Right lobe of liver (tissue), 6 donors: ENCODE results near the gene COL28A1. TPM values are rescaled to one million over a fixed set of nuclear protein-coding genes. Genes with fewer than 3 reads are reported as not detected.
A peak's percentile ranks its signal among the peaks of the same experiment; 100 is the strongest.

Experiments
- ATAC-seq, 4 donors: fragments of 200-7000 bp; cut with Tn5 transposase; one replicate each; pipeline ENCODE4 v1.9.1; 2020; ENCODE audit warnings: mild to moderate bottlenecking in 4 of 4, moderate library complexity in 4 of 4
- DNase-seq, 3 donors: peaks; one replicate each; pipeline ENCODE4 v3.0.0-alpha.2; 2020
- H3K27ac ChIP-seq, 3 donors: fragments of 200-600 bp; one replicate each; pipeline ENCODE4 v1.8.0; 2022
- H3K27me3 ChIP-seq, 2 donors: fragments of 200-600 bp; one replicate each; pipeline ENCODE4 v1.8.0; 2022
- H3K36me3 ChIP-seq, 4 donors: fragments of 200-600 bp; sonication (generic) in 1 of 4; one replicate each; pipeline versions ENCODE4 v1.5.1 to v1.8.0; 2017 to 2022; ENCODE audit warnings: control low read depth in 1 of 4
- H3K4me1 ChIP-seq, 4 donors: fragments of 200-600 bp; sonication (generic) in 1 of 4; one replicate each; pipeline versions ENCODE4 v1.5.1 to v1.8.0; 2017 to 2022; ENCODE audit warnings: control low read depth in 1 of 4
- H3K4me3 ChIP-seq, 3 donors: fragments of 200-600 bp; one replicate each; pipeline ENCODE4 v1.8.0; 2022
- H3K9me3 ChIP-seq, 4 donors: fragments of 200-600 bp; sonication (generic) in 1 of 4; one replicate each; pipeline versions ENCODE4 v1.5.1 to v1.8.0; 2017 to 2022; ENCODE audit warnings: control low read depth in 1 of 4
- POLR2A ChIP-seq: fragments of 450-650 bp; IDR thresholded peaks from one replicate; pipeline ENCODE4 v1.6.1; 2017; ENCODE audit warnings: antibody characterized with exemption, mild to moderate bottlenecking
- WGBS: methylation state at CpG from one replicate; pipeline ENCODE4 v1.1.6; 2018; ENCODE audit warnings: low coverage, low lambda C conversion rate; ENCODE audit not compliant: insufficient coverage; ENCODE audit errors: missing lambda C conversion rate; 5-methylcytosine and 5-hydroxymethylcytosine counted together
- intact Hi-C, 2 donors: fragments of 100-400 bp; cut with DNase I; formaldehyde crosslinking; loops; one replicate each; pipeline versions ENCODE4 v1.11.2 to v1.14.1; 2022
- total RNA-seq, 6 experiments: library from RNA; depleted of rRNA in 2 of 6; stranded (reverse); fragments of >200 nt in 2 of 6; fragmentation: NEBNext Ultra II Directional in 3 of 6; extraction: Animal tissue kit (Norgen Biotek cat#: 25700) in 3 of 6; gene quantifications; one replicate each; pipeline versions ENCODE4 v1.1.0 to v1.2.4, GENCODE V29; 2016 to 2023
- TF ChIP-seq, protein P1 (sequence below), 4 donors: fragments of 200-600 bp in 3 of 4; fragments of 450-650 bp in 1 of 4; IDR thresholded peaks; one replicate each; pipeline versions ENCODE4 v1.5.1 to v1.8.0; 2016 to 2022; ENCODE audit warnings: antibody characterized with exemption in 4 of 4, mild to moderate bottlenecking in 2 of 4
- donor health status: DM: no; HTN: yes; CAD: no.
- donor health status: DM: no; HTN: no; CAD: no.
- donor health status: DM: no; HTN: no; CAD: no.
- donor health status: DM: no; HTN: yes; CAD: no.
- donor health status: DM: no; HTN: yes; CAD: no.

The COL28A1 gene
- total RNA-seq, 6 experiments from 2014 or later, result 0.07 to 0.51 (median 0.34) TPM; not detected in 2

GRCh38 chr7:7581531-7582179 lies 46.0 kb upstream of the COL28A1 start:
- intact Hi-C loops, result no loop called here
- H3K9me3 ChIP-seq, result no peaks in the 10 kb centered on the region
- WGBS, result 98% methylated on average over 10 of the region's 10 CpGs
- TF ChIP-seq POLR2A, result no peak
- TF ChIP-seq, protein P1, sequence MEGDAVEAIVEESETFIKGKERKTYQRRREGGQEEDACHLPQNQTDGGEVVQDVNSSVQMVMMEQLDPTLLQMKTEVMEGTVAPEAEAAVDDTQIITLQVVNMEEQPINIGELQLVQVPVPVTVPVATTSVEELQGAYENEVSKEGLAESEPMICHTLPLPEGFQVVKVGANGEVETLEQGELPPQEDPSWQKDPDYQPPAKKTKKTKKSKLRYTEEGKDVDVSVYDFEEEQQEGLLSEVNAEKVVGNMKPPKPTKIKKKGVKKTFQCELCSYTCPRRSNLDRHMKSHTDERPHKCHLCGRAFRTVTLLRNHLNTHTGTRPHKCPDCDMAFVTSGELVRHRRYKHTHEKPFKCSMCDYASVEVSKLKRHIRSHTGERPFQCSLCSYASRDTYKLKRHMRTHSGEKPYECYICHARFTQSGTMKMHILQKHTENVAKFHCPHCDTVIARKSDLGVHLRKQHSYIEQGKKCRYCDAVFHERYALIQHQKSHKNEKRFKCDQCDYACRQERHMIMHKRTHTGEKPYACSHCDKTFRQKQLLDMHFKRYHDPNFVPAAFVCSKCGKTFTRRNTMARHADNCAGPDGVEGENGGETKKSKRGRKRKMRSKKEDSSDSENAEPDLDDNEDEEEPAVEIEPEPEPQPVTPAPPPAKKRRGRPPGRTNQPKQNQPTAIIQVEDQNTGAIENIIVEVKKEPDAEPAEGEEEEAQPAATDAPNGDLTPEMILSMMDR (IDR thresholded peaks at IDR 0.05), result no peak
- H3K4me3 ChIP-seq, result no peak overlapping the region
- no peak overlapping the region for H3K27ac ChIP-seq
- ATAC-seq (no peak), DNase-seq (no peak)
- no peaks in the 10 kb centered on the region for H3K27me3 ChIP-seq
- peaks cover 0 to 4% (median 0%) of the 10 kb centered on the region in 4 donors for H3K36me3 ChIP-seq
- no peaks in the 10 kb centered on the region for H3K4me1 ChIP-seq

DNA sequence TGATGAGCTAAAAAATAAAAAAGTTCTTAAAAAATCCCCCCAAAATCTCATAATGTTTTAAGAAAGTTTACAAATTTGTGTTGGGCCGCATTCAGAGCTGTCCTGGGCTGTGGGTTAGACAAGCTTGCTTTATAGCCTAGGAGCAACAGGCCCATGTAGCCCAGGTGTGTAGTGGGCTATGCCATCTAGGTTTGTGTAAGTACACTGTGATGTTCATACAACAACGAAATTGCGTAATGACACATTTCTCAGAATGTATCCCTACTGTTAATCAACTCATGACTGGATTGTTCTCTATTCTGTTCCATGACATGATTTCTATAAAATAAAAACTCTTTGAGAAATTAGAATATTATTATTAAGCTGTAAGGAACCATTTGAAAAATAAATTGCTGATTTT lies 44.0 kb upstream of the COL28A1 start:
- no peaks in the 10 kb centered on the region for H3K9me3 ChIP-seq
- H3K4me3 ChIP-seq, result no peak overlapping the region
- TF ChIP-seq, protein P1 (IDR thresholded peaks at IDR 0.05), result no peak
- TF ChIP-seq POLR2A, result no peak
- H3K36me3 ChIP-seq, result no peaks in the 10 kb centered on the region
- H3K27me3 ChIP-seq, result no peaks in the 10 kb centered on the region
- no peak for ATAC-seq
- intact Hi-C loops, result no loop called here
- H3K4me1 ChIP-seq, result no peaks in the 10 kb centered on the region
- no peak for DNase-seq
- H3K27ac ChIP-seq, result no peak overlapping the region
- 98% methylated on average over 3 of the region's 3 CpGs for WGBS

DNA sequence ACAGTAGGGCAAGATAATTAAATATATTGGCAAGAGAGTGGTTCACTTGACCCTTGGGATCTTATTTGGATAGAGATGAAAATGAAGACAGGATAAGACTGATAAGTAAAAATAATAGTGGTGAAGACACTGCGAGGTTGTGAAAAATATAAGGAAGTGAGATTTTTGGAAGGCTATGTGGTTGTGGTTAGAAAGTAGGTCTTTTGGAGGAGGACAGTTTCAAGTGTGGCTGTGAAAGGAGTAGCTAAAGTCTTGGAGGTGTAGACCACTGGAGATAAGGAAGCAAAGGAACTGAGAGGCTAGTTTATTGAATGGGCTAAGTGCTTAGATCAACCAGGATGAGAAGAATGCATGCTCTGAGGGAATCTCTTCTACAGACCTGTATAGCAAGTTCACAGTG lies 42.2 kb upstream of the COL28A1 start:
- ATAC-seq (peak in 1 of 4 donors; percentile 18), DNase-seq (no peak)
- no peaks in the 10 kb centered on the region for H3K9me3 ChIP-seq
- H3K4me3 ChIP-seq, result no peak overlapping the region
- no peaks in the 10 kb centered on the region for H3K36me3 ChIP-seq
- intact Hi-C loops, result no loop called here
- no peak for TF ChIP-seq POLR2A
- TF ChIP-seq, protein P1 (IDR thresholded peaks at IDR 0.05), result no peak
- H3K27ac ChIP-seq, result no peak overlapping the region
- H3K4me1 ChIP-seq, result peaks cover 0 to 9% (median 0%) of the 10 kb centered on the region in 4 donors
- H3K27me3 ChIP-seq, result no peaks in the 10 kb centered on the region
- 29% methylated on average over 1 of the region's 1 CpG for WGBS

- no peaks in the 10 kb centered on the region for H3K9me3 ChIP-seq
- no peak for DNase-seq
- WGBS, result 88% methylated on average over 1 of the region's 1 CpG
- no peak overlapping the region for H3K4me3 ChIP-seq
- H3K36me3 ChIP-seq, result no peaks in the 10 kb centered on the region
- TF ChIP-seq, protein P1 (IDR thresholded peaks at IDR 0.05), result no peak
- no peak for TF ChIP-seq POLR2A
- H3K27ac ChIP-seq, result no peak overlapping the region
- intact Hi-C loops, result no loop called here
- no peaks in the 10 kb centered on the region for H3K27me3 ChIP-seq
- peaks cover 0 to 12% (median 0%) of the 10 kb centered on the region in 4 donors for H3K4me1 ChIP-seq
- ATAC-seq, result no peak
These were observed 40.7 kb upstream of the COL28A1 start for GRCh38 chr7:7576344-7576743.
